ENCODE data around the gene TMEM198. TPM values are rescaled to one million over a fixed set of nuclear protein-coding genes. Genes with fewer than 3 reads are reported as not detected.

TMEM198 gene
- total and polyA plus RNA-seq, 9 of the 15 experiments (the other 6 are each of a cell fraction or from before 2014, with no cell fraction given): 0.03 to 3.8 (median 1.0) TPM

GRCh38 chr2:219500135-219500534, 43.7 kb upstream of the TMEM198 start (continued):
- TF ChIP-seq TAF7 (tag; IDR thresholded peaks at IDR 0.05): no peak
- no peak for TF ChIP-seq ARNT (IDR thresholded peaks at IDR 0.05)
- peak; percentile 76 for TF ChIP-seq TEAD4 (IDR thresholded peaks at IDR 0.05; ENCODE audit: low read length)
- TF ChIP-seq TEAD4 (CRISPR knock-in tag; IDR thresholded peaks at IDR 0.05; ENCODE audit: borderline replicate concordance): no peak
- peak in 1 of 2 experiments; percentile 37; a peak in 2 of 4 replicates for TF ChIP-seq RAD21 (CRISPR knock-in tag; conservative IDR thresholded peaks at IDR 0.05 in 1 of 2, IDR thresholded peaks at IDR 0.05 in 1 of 2)
- TF ChIP-seq SMAD4 (CRISPR knock-in tag; conservative IDR thresholded peaks at IDR 0.05): 0 out of 2 replicates have a peak, but pooled peaks have one; percentile 42
- TF ChIP-seq HDAC6 (IDR thresholded peaks at IDR 0.05; ENCODE audit: low read depth, low read length): no peak
- peak; percentile 48; the same call in 1 of the 2 replicates for TF ChIP-seq ETV1 (tag; conservative IDR thresholded peaks at IDR 0.05; ENCODE audit: low read depth)
- TF ChIP-seq TEAD2 (tag; IDR thresholded peaks at IDR 0.05): 0 out of 2 replicates have a peak, but pooled peaks have one; percentile 48
- no peak for TF ChIP-seq TBP (optimal IDR thresholded peaks at IDR 0.05; ENCODE audit: low read depth, low read length)
- no peak for TF ChIP-seq CHCHD3 (CRISPR knock-in tag; IDR thresholded peaks at IDR 0.05)
- no peak for TF ChIP-seq KAT8 (IDR thresholded peaks at IDR 0.05; ENCODE audit: low read depth)
- TF ChIP-seq LARP7 (IDR thresholded peaks at IDR 0.05): no peak
- no peak for TF ChIP-seq ZNF639 (CRISPR knock-in tag; conservative IDR thresholded peaks at IDR 0.05 in 1 of 2, IDR thresholded peaks at IDR 0.05 in 1 of 2)
- TF ChIP-seq RNF219 (CRISPR knock-in tag; IDR thresholded peaks at IDR 0.05): no peak
- TF ChIP-seq NR1H2 (CRISPR knock-in tag; IDR thresholded peaks at IDR 0.05): no peak
- no peak for TF ChIP-seq MYBL2 (IDR thresholded peaks at IDR 0.05; ENCODE audit: low read depth)
- TF ChIP-seq MYBL2 (CRISPR knock-in tag; IDR thresholded peaks at IDR 0.05; ENCODE audit: borderline replicate concordance): no peak
- TF ChIP-seq U2AF2 (optimal IDR thresholded peaks at IDR 0.05; ENCODE audit: low read depth, low read length): no peak
- no peak for TF ChIP-seq NR2C2 (CRISPR knock-in tag; IDR thresholded peaks at IDR 0.05)
- TF ChIP-seq NR2C2 (tag; IDR thresholded peaks at IDR 0.05): no peak
- TF ChIP-seq SMARCA4 (IDR thresholded peaks at IDR 0.05): peak; percentile 56; the same call in 1 of the 2 replicates
- TF ChIP-seq BRF2 (IDR thresholded peaks at IDR 0.05; ENCODE audit: borderline replicate concordance, insufficient read depth, insufficient read length): no peak
- no peak for TF ChIP-seq POLR2B (IDR thresholded peaks at IDR 0.05; ENCODE audit: low read depth, partially characterized antibody)
- TF ChIP-seq SRF (CRISPR knock-in tag; IDR thresholded peaks at IDR 0.05): no peak
- TF ChIP-seq CBFA2T3 (IDR thresholded peaks at IDR 0.05): peak; percentile 58
- TF ChIP-seq NR2C1 (IDR thresholded peaks at IDR 0.05): no peak
- no peak for TF ChIP-seq NR2C1 (tag; IDR thresholded peaks at IDR 0.05)

All from K562 (cell line).